GM13977 (cell line): Measurements from ENCODE around the gene CCND1.
A peak's percentile ranks its signal among the peaks of the same experiment; 100 is the strongest.

ENCODE experiments used
- DNase-seq: peaks from one replicate; pipeline ENCODE4 v3.0.0; 2012; ENCODE audit warnings: low spot score
- CTCF ChIP-seq: IDR thresholded peaks from 2 replicates; pipeline ENCODE4 v1.5.1; 2012; ENCODE audit warnings: mild to moderate bottlenecking, control low read depth; ENCODE audit not compliant: insufficient read depth; ENCODE audit errors: extremely low read depth, missing control alignments
- in situ Hi-C: fragments of 300-500 bp; cut with MboI; formaldehyde crosslinking; loops from one replicate; pipeline ENCODE4 v1.12.0; 2022; ENCODE audit warnings: low sequenced_read_pairs, low pct_unique_long_range_greater_than_20kb, mixed read lengths, inconsistent platforms; ENCODE audit not compliant: unreplicated experiment

Gene CCND1

GRCh38 chr11:69661413-69661715 is 20.4 kb downstream of the CCND1 start:
- TF ChIP-seq CTCF = no peak
- in situ Hi-C loops = loop anchor here (25.0 kb wide), 1 partner anchor 749 kb away; the partner anchor contains the start of genes IGHMBP2 and MRPL21
- no peak for DNase-seq

GRCh38 chr11:69662021-69662698 is 21.2 kb downstream of the CCND1 start:
- DNase-seq = no peak
- peak; percentile 6 for TF ChIP-seq CTCF
- in situ Hi-C loops = loop anchor here (25.0 kb wide), 1 partner anchor 750 kb away; the partner anchor contains the start of genes IGHMBP2 and MRPL21

- no peak for DNase-seq
- in situ Hi-C loops = loop anchor here (25.0 kb wide), 1 partner anchor 751 kb away; the partner anchor contains the start of genes IGHMBP2 and MRPL21
- TF ChIP-seq CTCF = no peak
Measured at GRCh38 chr11:69662806-69663205, 21.9 kb downstream of the CCND1 start.

GRCh38 chr11:69663326-69663725 is 22.4 kb downstream of the CCND1 start:
- no peak for DNase-seq
- in situ Hi-C loops = loop anchor here (25.0 kb wide), 1 partner anchor 751 kb away; the partner anchor contains the start of genes IGHMBP2 and MRPL21
- TF ChIP-seq CTCF = no peak

- TF ChIP-seq CTCF = no peak
- DNase-seq = no peak
- in situ Hi-C loops = loop anchor here (25.0 kb wide), 1 partner anchor 752 kb away; the partner anchor contains the start of genes IGHMBP2 and MRPL21
Measured at GRCh38 chr11:69664103-69664775, 23.3 kb downstream of the CCND1 start.

- no peak for TF ChIP-seq CTCF
- in situ Hi-C loops = loop anchor here (25.0 kb wide), 1 partner anchor 753 kb away; the partner anchor contains the start of genes IGHMBP2 and MRPL21
- no peak for DNase-seq
Measured at GRCh38 chr11:69664901-69665300, 23.9 kb downstream of the CCND1 start.
